HG03064 (cell line): ENCODE results near the gene KIAA0232.

Source experiments
- ATAC-seq: cut with Tn5 transposase; IDR thresholded peaks from one replicate; pipeline ENCODE4 v1.9.1; 2021; ENCODE audit warnings: low read depth; ENCODE audit not compliant: unreplicated experiment

The KIAA0232 gene

GRCh38 chr4:6782147-6782845 is at the start of gene KIAA0232:
Gene KIAA0232, plus strand, starts transcription at chr4:6782727. Its CDS starts 41,727 bp downstream, at chr4:6824454.
- peak; percentile 64 for ATAC-seq

- no peak for ATAC-seq
Observed at GRCh38 chr4:6733358-6734164, 49.0 kb upstream of the KIAA0232 start.

GRCh38 chr4:6734165-6734786 is 48.3 kb upstream of the KIAA0232 start:
- no peak for ATAC-seq

- no peak for ATAC-seq
Observed at GRCh38 chr4:6739920-6740319, 42.6 kb upstream of the KIAA0232 start.

- no peak for ATAC-seq
Observed at GRCh38 chr4:6740347-6740746, 42.2 kb upstream of the KIAA0232 start.

GRCh38 chr4:6742507-6742906 is 40.0 kb upstream of the KIAA0232 start:
- ATAC-seq: no peak

GRCh38 chr4:6742989-6743388 is 39.5 kb upstream of the KIAA0232 start:
- no peak for ATAC-seq

GRCh38 chr4:6746721-6747293 is 35.7 kb upstream of the KIAA0232 start:
- no peak for ATAC-seq

GRCh38 chr4:6747294-6748051 is 35.1 kb upstream of the KIAA0232 start:
- ATAC-seq: no peak

GRCh38 chr4:6748286-6748685 is 34.2 kb upstream of the KIAA0232 start:
- ATAC-seq: no peak

GRCh38 chr4:6749340-6750171 is 33.0 kb upstream of the KIAA0232 start:
- ATAC-seq: no peak

- ATAC-seq: no peak
Observed at GRCh38 chr4:6750286-6751221, 32.0 kb upstream of the KIAA0232 start.

GRCh38 chr4:6751611-6752485 is 30.7 kb upstream of the KIAA0232 start:
- no peak for ATAC-seq

- ATAC-seq: no peak
Observed at GRCh38 chr4:6752486-6752829, 30.1 kb upstream of the KIAA0232 start.

GRCh38 chr4:6753103-6753560 is 29.4 kb upstream of the KIAA0232 start:
- ATAC-seq: no peak

- no peak for ATAC-seq
Observed at GRCh38 chr4:6753891-6754290, 28.6 kb upstream of the KIAA0232 start.

GRCh38 chr4:6754481-6755087 is 27.9 kb upstream of the KIAA0232 start:
- ATAC-seq: no peak
